Measurements from ENCODE around the gene FILIP1. TPM values are rescaled to one million over a fixed set of nuclear protein-coding genes. Genes with fewer than 3 reads are reported as not detected.

The FILIP1 gene
- total RNA-seq, 1 experiment from 2014 or later: 2.9 TPM

DNA sequence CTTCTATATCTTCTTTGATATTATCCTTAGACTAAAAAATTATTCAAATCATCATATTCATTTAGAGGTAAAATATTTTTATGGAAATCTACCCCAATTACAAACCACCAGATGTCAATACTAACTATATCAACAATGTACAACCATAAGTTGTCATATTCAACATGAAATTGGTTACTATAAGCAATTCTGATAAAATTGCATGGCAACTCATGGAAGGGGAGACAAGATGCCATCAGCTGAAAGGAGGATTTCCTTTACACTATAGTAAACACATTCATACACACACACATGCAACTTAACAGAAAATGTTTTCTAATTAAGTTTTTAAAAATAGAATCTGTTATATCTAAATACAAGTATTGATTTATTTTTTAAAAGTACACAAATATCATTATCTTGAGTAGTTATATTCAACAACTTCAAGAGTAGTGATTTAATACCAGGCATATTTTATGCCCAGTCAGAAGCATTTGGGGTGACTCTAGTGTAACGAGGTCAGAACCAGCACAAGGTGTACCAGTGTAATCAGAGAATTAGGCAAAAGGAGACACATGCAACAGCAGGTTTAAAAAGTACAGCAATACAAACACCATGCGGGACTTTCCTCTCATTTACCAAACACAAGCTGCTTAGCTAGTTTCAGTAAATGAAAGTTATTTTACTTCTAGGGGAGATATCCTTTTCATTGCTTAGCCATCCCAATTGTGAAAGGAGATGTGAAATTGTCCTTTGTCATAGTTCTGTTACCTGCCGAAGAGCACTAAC lies 1.0 kb downstream of the FILIP1 start:
- Mint-ChIP-seq H3K4me3 (no peak overlapping the region), H3K4me1 (peaks cover 15% of the 10 kb centered on the region; the same call in 1 of the 2 replicates), H3K36me3 (no peaks in the 10 kb centered on the region), H3K9me3 (no peaks in the 10 kb centered on the region), H3K27ac (no peak overlapping the region), H3K27me3 (ENCODE audit: low read depth) (no peaks in the 10 kb centered on the region)
- CTCF ChIA-PET: interaction anchor here (1.0 to 1.9 kb wide), 3 partner anchors 12 to 124 kb away, joined by 3 to 8 read pairs (median 4); no protein-coding TSS in a partner anchor
- TF ChIP-seq, protein P1, sequence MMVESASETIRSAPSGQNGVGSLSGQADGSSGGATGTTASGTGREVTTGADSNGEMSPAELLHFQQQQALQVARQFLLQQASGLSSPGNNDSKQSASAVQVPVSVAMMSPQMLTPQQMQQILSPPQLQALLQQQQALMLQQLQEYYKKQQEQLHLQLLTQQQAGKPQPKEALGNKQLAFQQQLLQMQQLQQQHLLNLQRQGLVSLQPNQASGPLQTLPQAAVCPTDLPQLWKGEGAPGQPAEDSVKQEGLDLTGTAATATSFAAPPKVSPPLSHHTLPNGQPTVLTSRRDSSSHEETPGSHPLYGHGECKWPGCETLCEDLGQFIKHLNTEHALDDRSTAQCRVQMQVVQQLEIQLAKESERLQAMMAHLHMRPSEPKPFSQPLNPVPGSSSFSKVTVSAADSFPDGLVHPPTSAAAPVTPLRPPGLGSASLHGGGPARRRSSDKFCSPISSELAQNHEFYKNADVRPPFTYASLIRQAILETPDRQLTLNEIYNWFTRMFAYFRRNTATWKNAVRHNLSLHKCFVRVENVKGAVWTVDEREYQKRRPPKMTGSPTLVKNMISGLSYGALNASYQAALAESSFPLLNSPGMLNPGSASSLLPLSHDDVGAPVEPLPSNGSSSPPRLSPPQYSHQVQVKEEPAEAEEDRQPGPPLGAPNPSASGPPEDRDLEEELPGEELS (CRISPR knock-in tag; IDR thresholded peaks at IDR 0.05): no peak
- TF ChIP-seq JUN (CRISPR knock-in tag; IDR thresholded peaks at IDR 0.05): no peak
- no peak for TF ChIP-seq CBFB (CRISPR knock-in tag; IDR thresholded peaks at IDR 0.05; ENCODE audit: low read depth)
- no peak for TF ChIP-seq CREM (CRISPR knock-in tag; IDR thresholded peaks at IDR 0.05)
- no peak for TF ChIP-seq SOX15 (CRISPR knock-in tag; IDR thresholded peaks at IDR 0.05)
- TF ChIP-seq, protein P2, sequence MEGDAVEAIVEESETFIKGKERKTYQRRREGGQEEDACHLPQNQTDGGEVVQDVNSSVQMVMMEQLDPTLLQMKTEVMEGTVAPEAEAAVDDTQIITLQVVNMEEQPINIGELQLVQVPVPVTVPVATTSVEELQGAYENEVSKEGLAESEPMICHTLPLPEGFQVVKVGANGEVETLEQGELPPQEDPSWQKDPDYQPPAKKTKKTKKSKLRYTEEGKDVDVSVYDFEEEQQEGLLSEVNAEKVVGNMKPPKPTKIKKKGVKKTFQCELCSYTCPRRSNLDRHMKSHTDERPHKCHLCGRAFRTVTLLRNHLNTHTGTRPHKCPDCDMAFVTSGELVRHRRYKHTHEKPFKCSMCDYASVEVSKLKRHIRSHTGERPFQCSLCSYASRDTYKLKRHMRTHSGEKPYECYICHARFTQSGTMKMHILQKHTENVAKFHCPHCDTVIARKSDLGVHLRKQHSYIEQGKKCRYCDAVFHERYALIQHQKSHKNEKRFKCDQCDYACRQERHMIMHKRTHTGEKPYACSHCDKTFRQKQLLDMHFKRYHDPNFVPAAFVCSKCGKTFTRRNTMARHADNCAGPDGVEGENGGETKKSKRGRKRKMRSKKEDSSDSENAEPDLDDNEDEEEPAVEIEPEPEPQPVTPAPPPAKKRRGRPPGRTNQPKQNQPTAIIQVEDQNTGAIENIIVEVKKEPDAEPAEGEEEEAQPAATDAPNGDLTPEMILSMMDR (IDR thresholded peaks at IDR 0.05): no peak
- TF ChIP-seq KAT7 (CRISPR knock-in tag; IDR thresholded peaks at IDR 0.05; ENCODE audit: borderline replicate concordance): no peak
- TF ChIP-seq, protein P3, sequence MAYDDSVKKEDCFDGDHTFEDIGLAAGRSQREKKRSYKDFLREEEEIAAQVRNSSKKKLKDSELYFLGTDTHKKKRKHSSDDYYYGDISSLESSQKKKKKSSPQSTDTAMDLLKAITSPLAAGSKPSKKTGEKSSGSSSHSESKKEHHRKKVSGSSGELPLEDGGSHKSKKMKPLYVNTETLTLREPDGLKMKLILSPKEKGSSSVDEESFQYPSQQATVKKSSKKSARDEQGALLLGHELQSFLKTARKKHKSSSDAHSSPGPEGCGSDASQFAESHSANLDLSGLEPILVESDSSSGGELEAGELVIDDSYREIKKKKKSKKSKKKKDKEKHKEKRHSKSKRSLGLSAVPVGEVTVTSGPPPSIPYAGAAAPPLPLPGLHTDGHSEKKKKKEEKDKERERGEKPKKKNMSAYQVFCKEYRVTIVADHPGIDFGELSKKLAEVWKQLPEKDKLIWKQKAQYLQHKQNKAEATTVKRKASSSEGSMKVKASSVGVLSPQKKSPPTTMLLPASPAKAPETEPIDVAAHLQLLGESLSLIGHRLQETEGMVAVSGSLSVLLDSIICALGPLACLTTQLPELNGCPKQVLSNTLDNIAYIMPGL (CRISPR knock-in tag; IDR thresholded peaks at IDR 0.05): no peak
- no peak for TF ChIP-seq EMX1 (CRISPR knock-in tag; IDR thresholded peaks at IDR 0.05)
- DNase-seq (ENCODE audit: low spot score) (no peak), ATAC-seq (no peak)
- POLR2A ChIA-PET: no interaction called here

DNA sequence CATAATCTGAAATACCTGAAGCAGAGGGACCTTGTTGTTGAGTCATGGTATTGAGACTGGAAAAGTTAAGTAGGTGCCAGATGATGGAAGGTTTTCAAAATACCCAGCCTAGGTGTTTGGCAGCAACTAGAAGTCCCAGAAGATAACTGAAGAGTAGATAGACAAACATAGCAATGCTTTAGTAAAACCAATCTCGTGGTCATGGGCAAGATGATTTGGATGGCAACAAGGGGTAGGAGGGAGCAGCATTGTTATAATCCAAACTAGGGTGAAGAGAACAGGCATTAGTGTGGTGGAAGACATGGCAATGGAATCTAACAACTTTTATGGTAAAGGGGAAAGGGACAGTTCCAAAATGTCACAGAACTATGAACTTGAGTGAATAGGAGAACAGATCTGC lies 2.3 kb downstream of the FILIP1 start:
- ATAC-seq: no peak
- Mint-ChIP-seq H3K4me3 (no peak overlapping the region), H3K36me3 (no peaks in the 10 kb centered on the region), H3K27ac (no peak overlapping the region), H3K4me1 (peaks cover 15% of the 10 kb centered on the region; the same call in 1 of the 2 replicates), H3K27me3 (ENCODE audit: low read depth) (no peaks in the 10 kb centered on the region), H3K9me3 (no peaks in the 10 kb centered on the region)
- POLR2A ChIA-PET: no interaction called here
- TF ChIP-seq SP1 (CRISPR knock-in tag; conservative IDR thresholded peaks at IDR 0.05) (no peak), ZNF671 (CRISPR knock-in tag; IDR thresholded peaks at IDR 0.05) (no peak), ETV6 (CRISPR knock-in tag; IDR thresholded peaks at IDR 0.05) (no peak), NFE2L1 (CRISPR knock-in tag; IDR thresholded peaks at IDR 0.05) (no peak), NR1H2 (CRISPR knock-in tag; IDR thresholded peaks at IDR 0.05) (no peak), ZBTB21 (CRISPR knock-in tag; IDR thresholded peaks at IDR 0.05; ENCODE audit: borderline replicate concordance) (no peak), ZNF423 (CRISPR knock-in tag; IDR thresholded peaks at IDR 0.05) (no peak), SMAD4 (CRISPR knock-in tag; IDR thresholded peaks at IDR 0.05) (no peak), IRF2 (CRISPR knock-in tag; IDR thresholded peaks at IDR 0.05; ENCODE audit: borderline replicate concordance, low read depth) (no peak), JUN (CRISPR knock-in tag; IDR thresholded peaks at IDR 0.05) (no peak), ZNF416 (CRISPR knock-in tag; IDR thresholded peaks at IDR 0.05) (no peak)
- TF ChIP-seq, protein P4, sequence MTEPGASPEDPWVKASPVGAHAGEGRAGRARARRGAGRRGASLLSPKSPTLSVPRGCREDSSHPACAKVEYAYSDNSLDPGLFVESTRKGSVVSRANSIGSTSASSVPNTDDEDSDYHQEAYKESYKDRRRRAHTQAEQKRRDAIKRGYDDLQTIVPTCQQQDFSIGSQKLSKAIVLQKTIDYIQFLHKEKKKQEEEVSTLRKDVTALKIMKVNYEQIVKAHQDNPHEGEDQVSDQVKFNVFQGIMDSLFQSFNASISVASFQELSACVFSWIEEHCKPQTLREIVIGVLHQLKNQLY (CRISPR knock-in tag; IDR thresholded peaks at IDR 0.05): no peak
- TF ChIP-seq, protein P5, sequence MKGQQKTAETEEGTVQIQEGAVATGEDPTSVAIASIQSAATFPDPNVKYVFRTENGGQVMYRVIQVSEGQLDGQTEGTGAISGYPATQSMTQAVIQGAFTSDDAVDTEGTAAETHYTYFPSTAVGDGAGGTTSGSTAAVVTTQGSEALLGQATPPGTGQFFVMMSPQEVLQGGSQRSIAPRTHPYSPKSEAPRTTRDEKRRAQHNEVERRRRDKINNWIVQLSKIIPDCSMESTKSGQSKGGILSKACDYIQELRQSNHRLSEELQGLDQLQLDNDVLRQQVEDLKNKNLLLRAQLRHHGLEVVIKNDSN (CRISPR knock-in tag; IDR thresholded peaks at IDR 0.05): no peak
- TF ChIP-seq, protein P6, sequence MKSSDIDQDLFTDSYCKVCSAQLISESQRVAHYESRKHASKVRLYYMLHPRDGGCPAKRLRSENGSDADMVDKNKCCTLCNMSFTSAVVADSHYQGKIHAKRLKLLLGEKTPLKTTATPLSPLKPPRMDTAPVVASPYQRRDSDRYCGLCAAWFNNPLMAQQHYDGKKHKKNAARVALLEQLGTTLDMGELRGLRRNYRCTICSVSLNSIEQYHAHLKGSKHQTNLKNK (CRISPR knock-in tag; IDR thresholded peaks at IDR 0.05): no peak
- TF ChIP-seq, protein P7, sequence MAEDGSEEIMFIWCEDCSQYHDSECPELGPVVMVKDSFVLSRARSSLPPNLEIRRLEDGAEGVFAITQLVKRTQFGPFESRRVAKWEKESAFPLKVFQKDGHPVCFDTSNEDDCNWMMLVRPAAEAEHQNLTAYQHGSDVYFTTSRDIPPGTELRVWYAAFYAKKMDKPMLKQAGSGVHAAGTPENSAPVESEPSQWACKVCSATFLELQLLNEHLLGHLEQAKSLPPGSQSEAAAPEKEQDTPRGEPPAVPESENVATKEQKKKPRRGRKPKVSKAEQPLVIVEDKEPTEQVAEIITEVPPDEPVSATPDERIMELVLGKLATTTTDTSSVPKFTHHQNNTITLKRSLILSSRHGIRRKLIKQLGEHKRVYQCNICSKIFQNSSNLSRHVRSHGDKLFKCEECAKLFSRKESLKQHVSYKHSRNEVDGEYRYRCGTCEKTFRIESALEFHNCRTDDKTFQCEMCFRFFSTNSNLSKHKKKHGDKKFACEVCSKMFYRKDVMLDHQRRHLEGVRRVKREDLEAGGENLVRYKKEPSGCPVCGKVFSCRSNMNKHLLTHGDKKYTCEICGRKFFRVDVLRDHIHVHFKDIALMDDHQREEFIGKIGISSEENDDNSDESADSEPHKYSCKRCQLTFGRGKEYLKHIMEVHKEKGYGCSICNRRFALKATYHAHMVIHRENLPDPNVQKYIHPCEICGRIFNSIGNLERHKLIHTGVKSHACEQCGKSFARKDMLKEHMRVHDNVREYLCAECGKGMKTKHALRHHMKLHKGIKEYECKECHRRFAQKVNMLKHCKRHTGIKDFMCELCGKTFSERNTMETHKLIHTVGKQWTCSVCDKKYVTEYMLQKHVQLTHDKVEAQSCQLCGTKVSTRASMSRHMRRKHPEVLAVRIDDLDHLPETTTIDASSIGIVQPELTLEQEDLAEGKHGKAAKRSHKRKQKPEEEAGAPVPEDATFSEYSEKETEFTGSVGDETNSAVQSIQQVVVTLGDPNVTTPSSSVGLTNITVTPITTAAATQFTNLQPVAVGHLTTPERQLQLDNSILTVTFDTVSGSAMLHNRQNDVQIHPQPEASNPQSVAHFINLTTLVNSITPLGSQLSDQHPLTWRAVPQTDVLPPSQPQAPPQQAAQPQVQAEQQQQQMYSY (CRISPR knock-in tag; IDR thresholded peaks at IDR 0.05): no peak
- TF ChIP-seq, protein P3 (CRISPR knock-in tag; IDR thresholded peaks at IDR 0.05): no peak
- DNase-seq (ENCODE audit: low spot score): no peak
- CTCF ChIA-PET: no interaction called here
